Natural killer cell (primary cell): ENCODE results near the gene MCF2L. TPM values are rescaled to one million over a fixed set of nuclear protein-coding genes. Genes with fewer than 3 reads are reported as not detected.

ENCODE experiments used
- ATAC-seq, 3 donors: fragments of 150-1000 bp in 2 of 3; fragments of 200-7000 bp in 1 of 3; cut with Tn5 transposase; 1 replicate in 1 of 3; 2 replicates in 2 of 3; pipeline ENCODE4 v1.10.0; 2021; ENCODE audit warnings: mild to moderate bottlenecking in 2 of 3, moderate library complexity in 2 of 3
- DNase-seq, 2 donors: peaks; one replicate each; pipeline versions ENCODE4 v3.0.0 to v3.0.0-alpha.2; 2013 to 2021; ENCODE audit warnings: mixed read lengths in 1 of 2
- H3K27ac ChIP-seq: one replicate; pipeline ENCODE4 v1.5.1; 2013; ENCODE audit warnings: mild to moderate bottlenecking, low read length
- H3K27me3 ChIP-seq: one replicate; pipeline ENCODE4 v1.6.1; 2013; ENCODE audit warnings: low read length; ENCODE audit not compliant: control insufficient read depth, insufficient read depth
- H3K36me3 ChIP-seq: one replicate; pipeline ENCODE4 v1.6.1; 2013; ENCODE audit warnings: low read length; ENCODE audit not compliant: control insufficient read depth, insufficient read depth
- H3K4me1 ChIP-seq: one replicate; pipeline ENCODE4 v1.6.1; 2013; ENCODE audit warnings: low read length; ENCODE audit not compliant: control insufficient read depth, insufficient read depth
- H3K4me3 ChIP-seq: one replicate; pipeline ENCODE4 v1.5.1; 2013; ENCODE audit warnings: low read length
- H3K9me3 ChIP-seq: one replicate; pipeline ENCODE4 v1.6.1; 2013; ENCODE audit warnings: low read length; ENCODE audit not compliant: control insufficient read depth, insufficient read depth
- H3K27ac Mint-ChIP-seq, 2 donors: one replicate each; pipeline ENCODE4 v1.8.0; 2022; ENCODE audit warnings: mild to moderate bottlenecking in 2 of 2, mixed read lengths in 2 of 2, moderate library complexity in 1 of 2
- H3K27me3 Mint-ChIP-seq, 2 donors: one replicate each; pipeline ENCODE4 v1.8.0; 2022; ENCODE audit warnings: low read depth in 2 of 2, mixed read lengths in 2 of 2
- H3K36me3 Mint-ChIP-seq: one replicate; pipeline ENCODE4 v1.8.0; 2022; ENCODE audit warnings: mixed read lengths
- H3K4me1 Mint-ChIP-seq, 2 donors: one replicate each; pipeline ENCODE4 v1.8.0; 2022; ENCODE audit warnings: mixed read lengths in 2 of 2
- H3K4me3 Mint-ChIP-seq: one replicate; pipeline ENCODE4 v1.8.0; 2022; ENCODE audit warnings: mild to moderate bottlenecking, moderate library complexity, mixed read lengths
- H3K9me3 Mint-ChIP-seq, 2 donors: one replicate each; pipeline ENCODE4 v1.8.0; 2022; ENCODE audit warnings: mixed read lengths in 2 of 2
- CTCF ChIP-seq: fragments of 200-600 bp; IDR thresholded peaks from one replicate; pipeline ENCODE4 v1.8.0; 2022; ENCODE audit warnings: antibody characterized with exemption
- WGBS: methylation state at CpG from one replicate; pipeline ENCODE4 v1.1.7; 2013; ENCODE audit warnings: missing lambda C conversion rate; ENCODE audit not compliant: insufficient coverage; 5-methylcytosine and 5-hydroxymethylcytosine counted together
- intact Hi-C: fragments of 100-400 bp; cut with micrococcal nuclease; formaldehyde crosslinking; loops from one replicate; pipeline ENCODE4 v1.14.2; 2022
- total RNA-seq, 4 donors: library from RNA; stranded (reverse); fragments of 120-200 nt in 1 of 4; gene quantifications; one replicate each; pipeline versions ENCODE4 v1.2.3 to v1.2.4, GENCODE V29; 2013 to 2022

MCF2L gene
- total RNA-seq, 3 donors from 2014 or later (not counting 1 experiment from before 2014, with no cell fraction given): 1.7 to 3.0 (median 3.0) TPM

GRCh38 chr13:112985803-112986408, 16.9 kb downstream of the MCF2L start:
- TF ChIP-seq CTCF: no peak
- no peak for ATAC-seq
- Mint-ChIP-seq H3K9me3 (no peaks in the 10 kb centered on the region), H3K27me3 (no peaks in the 10 kb centered on the region), H3K4me1 (no peaks in the 10 kb centered on the region), H3K27ac (no peak overlapping the region), H3K36me3 (no peaks in the 10 kb centered on the region), H3K4me3 (no peak overlapping the region)
- Histone ChIP-seq H3K36me3 (no peaks in the 10 kb centered on the region), H3K9me3 (no peaks in the 10 kb centered on the region), H3K4me1 (no peaks in the 10 kb centered on the region), H3K27ac (no peak overlapping the region), H3K4me3 (no peak overlapping the region), H3K27me3 (no peaks in the 10 kb centered on the region)
- intact Hi-C loops: no loop called here
- WGBS: 92% methylated on average over 30 of the region's 30 CpGs
- DNase-seq: no peak

GRCh38 chr13:112986470-112986869, 17.5 kb downstream of the MCF2L start:
- Mint-ChIP-seq H3K4me1 (no peaks in the 10 kb centered on the region), H3K27me3 (no peaks in the 10 kb centered on the region), H3K4me3 (no peak overlapping the region), H3K27ac (no peak overlapping the region), H3K9me3 (no peaks in the 10 kb centered on the region), H3K36me3 (no peaks in the 10 kb centered on the region)
- ATAC-seq (no peak), DNase-seq (no peak)
- H3K36me3 ChIP-seq: no peaks in the 10 kb centered on the region
- H3K27me3 ChIP-seq: no peaks in the 10 kb centered on the region
- 87% methylated on average over 20 of the region's 20 CpGs for WGBS
- no peaks in the 10 kb centered on the region for H3K4me1 ChIP-seq
- no peak overlapping the region for H3K27ac ChIP-seq
- no peak overlapping the region for H3K4me3 ChIP-seq
- TF ChIP-seq CTCF: no peak
- no peaks in the 10 kb centered on the region for H3K9me3 ChIP-seq
- intact Hi-C loops: no loop called here

GRCh38 chr13:112986946-112987681, 18.1 kb downstream of the MCF2L start:
- Histone ChIP-seq H3K9me3 (no peaks in the 10 kb centered on the region), H3K27ac (no peak overlapping the region), H3K4me3 (no peak overlapping the region), H3K36me3 (no peaks in the 10 kb centered on the region), H3K27me3 (no peaks in the 10 kb centered on the region), H3K4me1 (no peaks in the 10 kb centered on the region)
- no peak for DNase-seq
- no peaks in the 10 kb centered on the region for H3K36me3 Mint-ChIP-seq
- 81% methylated on average over 29 of the region's 29 CpGs for WGBS
- intact Hi-C loops: no loop called here
- ATAC-seq: no peak
- no peaks in the 10 kb centered on the region for H3K4me1 Mint-ChIP-seq
- no peak overlapping the region for H3K27ac Mint-ChIP-seq
- no peak overlapping the region for H3K4me3 Mint-ChIP-seq
- peaks cover 0 to 4% of the 10 kb centered on the region in 2 donors for H3K27me3 Mint-ChIP-seq
- no peak for TF ChIP-seq CTCF
- no peaks in the 10 kb centered on the region for H3K9me3 Mint-ChIP-seq
